Activated CD8-positive, alpha-beta memory T cell treated with anti-CD3 and anti-CD28 coated beads for 36 hours (primary cell): ENCODE measurements around the gene DUOXA1. TPM values are rescaled to one million over a fixed set of nuclear protein-coding genes. Genes with fewer than 3 reads are reported as not detected.

Experiments used
- CTCF ChIA-PET: fragments of 350-600 bp; sonication (Branson Sonifier 250); formaldehyde crosslinking; loops from one replicate; lab custom pipeline; 2021; ENCODE audit warnings: antibody characterized with exemption; lab: Charles Lee
- POLR2A ChIA-PET: fragments of 350-600 bp; sonication (Branson Sonifier 250); formaldehyde crosslinking; loops from one replicate; lab custom pipeline; 2021; ENCODE audit warnings: antibody characterized with exemption; lab: Charles Lee
- total RNA-seq, 2 experiments: library from RNA; stranded (reverse); gene quantifications; one replicate each; pipeline ENCODE4 v1.2.3, GENCODE V29; 2021

DUOXA1 gene
- not detected for total RNA-seq

GRCh38 chr15:45129651-45130129, at the start of gene DUOXA1, which contains the start of gene DUOX1:
Gene DUOXA1 (minus strand): TSS chr15:45129879. CDS start chr15:45123014, 6,865 bp downstream.
Gene DUOX1 (plus strand): TSS chr15:45129994. CDS start chr15:45131967, 1,973 bp downstream.
- POLR2A ChIA-PET = no interaction called here

DNA sequence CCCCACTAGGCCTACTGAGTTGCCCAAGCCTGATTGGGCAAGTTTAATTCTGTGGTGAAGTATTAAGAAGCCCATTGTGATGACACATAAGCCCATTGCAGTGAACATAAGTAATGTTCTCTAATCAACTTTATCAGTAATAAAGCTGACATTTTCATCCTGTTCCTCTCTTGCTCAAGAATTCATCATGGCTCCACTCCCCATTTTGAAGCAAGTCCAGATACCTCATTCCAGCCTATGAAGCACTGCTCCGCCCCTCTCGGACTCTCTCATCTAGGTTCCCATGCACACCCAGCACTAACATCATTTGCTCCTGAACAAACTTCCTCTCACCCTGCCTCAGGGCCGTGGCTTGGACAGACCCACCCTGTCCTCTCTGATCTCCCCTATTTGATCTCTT, 47.6 kb upstream of the DUOXA1 start:
- CTCF ChIA-PET = no interaction called here
- POLR2A ChIA-PET = no interaction called here

More at GRCh38 chr15:45129651-45130129, at the start of gene DUOXA1, which contains the start of gene DUOX1:
- CTCF ChIA-PET = no interaction called here

- ChIA-PET POLR2A (no interaction called here), CTCF (interaction anchor here (1.0 kb wide), 1 partner anchor 24 kb away, joined by 3 read pairs; no protein-coding TSS in a partner anchor)
These were observed 44.9 kb upstream of the DUOXA1 start for GRCh38 chr15:45174577-45174976.

DNA sequence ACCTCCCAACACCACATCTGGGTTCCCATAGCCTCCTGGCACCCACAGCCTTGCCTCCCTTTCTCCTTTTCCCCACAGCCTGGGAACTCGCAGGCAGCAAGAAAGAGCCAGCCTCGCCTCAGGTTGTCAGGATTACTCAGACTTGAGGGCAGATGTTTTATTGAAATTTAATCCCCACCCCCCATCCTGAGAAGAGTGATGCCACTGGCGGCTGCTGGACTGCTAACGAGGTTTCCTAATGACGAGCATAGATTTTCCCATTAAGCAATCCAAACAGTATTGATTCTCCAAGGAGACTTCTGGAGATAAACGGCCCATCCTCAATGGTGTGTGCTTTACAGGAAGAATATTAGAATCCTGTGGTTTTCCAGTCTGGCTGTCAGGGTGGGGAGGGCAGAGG, 44.4 kb upstream of the DUOXA1 start:
- CTCF ChIA-PET = no interaction called here
- POLR2A ChIA-PET = no interaction called here

DNA sequence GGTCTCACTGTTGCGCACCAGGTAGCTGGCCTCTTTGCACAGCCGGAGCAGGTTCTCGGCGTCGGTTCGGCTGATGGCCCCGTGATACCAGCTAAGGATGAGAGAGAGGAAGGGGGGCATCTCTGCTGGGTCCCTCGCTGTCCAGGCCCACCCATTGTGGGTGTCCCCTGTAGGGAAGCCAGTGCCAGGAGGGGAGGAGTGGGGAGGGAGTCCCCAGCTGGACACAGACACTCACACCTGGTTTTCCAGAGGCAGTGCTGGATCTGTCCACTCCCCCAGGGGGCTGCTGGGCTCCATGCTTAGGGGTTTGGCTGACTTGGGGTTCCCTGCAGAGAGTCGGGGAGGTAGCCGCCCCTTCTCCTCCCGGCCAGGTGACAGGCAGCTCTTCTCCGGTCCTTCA, 42.2 kb upstream of the DUOXA1 start:
- POLR2A ChIA-PET = interaction anchor here (0.5 kb wide), 1 partner anchor 335 kb away, joined by 4 read pairs; no protein-coding TSS in a partner anchor
- CTCF ChIA-PET = interaction anchor here (0.7 to 1.2 kb wide), 2 partner anchors 15 to 109 kb away, joined by 3 read pairs; no protein-coding TSS in a partner anchor

DNA sequence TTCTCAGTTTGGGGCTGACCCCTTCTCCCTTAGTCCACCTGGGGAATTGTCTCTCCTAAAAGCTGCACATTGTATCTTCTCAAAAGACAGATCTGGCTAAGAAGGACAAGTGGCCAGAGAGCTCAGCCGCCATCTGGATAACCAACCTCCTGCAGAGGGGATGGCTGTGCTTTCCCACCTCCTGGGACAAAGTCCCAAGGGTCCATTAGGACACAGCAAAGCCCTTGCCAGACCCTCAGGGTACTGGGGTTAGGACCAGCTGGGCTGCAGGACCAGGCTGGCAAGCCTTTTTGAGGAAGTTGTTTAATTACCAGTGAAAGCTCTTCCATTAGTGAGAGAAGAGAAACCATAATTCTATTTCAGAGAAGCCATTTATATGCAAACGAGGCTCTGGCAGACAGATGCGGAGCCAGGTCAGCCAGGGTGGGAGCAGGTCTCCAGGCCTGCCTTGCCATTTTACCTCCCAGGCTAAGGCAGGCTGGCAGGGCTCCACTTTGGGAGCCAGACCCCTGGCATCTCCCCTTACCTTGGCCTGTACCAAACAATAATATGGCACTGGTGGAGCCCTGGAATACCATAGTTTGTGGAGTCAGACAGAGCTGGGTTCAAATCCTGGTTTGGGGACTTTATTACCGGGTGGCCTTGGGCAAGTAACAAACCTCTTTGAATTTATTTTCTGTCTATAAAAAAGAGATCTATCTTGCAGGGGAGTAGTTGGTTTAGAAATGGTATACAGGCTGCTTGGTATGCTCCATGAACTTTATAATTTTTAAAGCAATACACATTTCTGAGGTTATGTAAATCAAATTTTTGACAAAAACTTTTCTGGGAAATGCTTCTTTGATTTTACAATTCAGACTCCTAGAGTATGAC, 40.2 kb upstream of the DUOXA1 start:
- CTCF ChIA-PET = interaction anchor here (0.8 kb wide), 2 partner anchors 9 to 43 kb away, joined by 3 read pairs; no protein-coding TSS in a partner anchor
- POLR2A ChIA-PET = no interaction called here

- POLR2A ChIA-PET = interaction anchor here (0.6 kb wide), 1 partner anchor 31 kb away, joined by 3 read pairs; no protein-coding TSS in a partner anchor
- CTCF ChIA-PET = interaction anchor here (0.8 to 2.4 kb wide), 7 partner anchors 29 to 146 kb away, joined by 3 to 13 read pairs (median 4); no protein-coding TSS in a partner anchor
These were observed 39.3 kb upstream of the DUOXA1 start for GRCh38 chr15:45168751-45169551.

GRCh38 chr15:45168286-45168685, 38.6 kb upstream of the DUOXA1 start:
- CTCF ChIA-PET = interaction anchor here (0.5 to 2.4 kb wide), 12 partner anchors 10 to 145 kb away, joined by 3 to 13 read pairs (median 4); partner anchors contain the start of gene SHF
- POLR2A ChIA-PET = interaction anchor here (0.6 to 1.2 kb wide), 2 partner anchors 18 to 32 kb away, joined by 3 to 9 read pairs; partner anchors contain the start of gene SHF

- CTCF ChIA-PET = interaction anchor here (0.5 to 2.4 kb wide), 14 partner anchors 9 to 144 kb away, joined by 3 to 13 read pairs (median 4); partner anchors contain the start of gene SHF
These were observed 38.0 kb upstream of the DUOXA1 start for GRCh38 chr15:45167631-45168205.

DNA sequence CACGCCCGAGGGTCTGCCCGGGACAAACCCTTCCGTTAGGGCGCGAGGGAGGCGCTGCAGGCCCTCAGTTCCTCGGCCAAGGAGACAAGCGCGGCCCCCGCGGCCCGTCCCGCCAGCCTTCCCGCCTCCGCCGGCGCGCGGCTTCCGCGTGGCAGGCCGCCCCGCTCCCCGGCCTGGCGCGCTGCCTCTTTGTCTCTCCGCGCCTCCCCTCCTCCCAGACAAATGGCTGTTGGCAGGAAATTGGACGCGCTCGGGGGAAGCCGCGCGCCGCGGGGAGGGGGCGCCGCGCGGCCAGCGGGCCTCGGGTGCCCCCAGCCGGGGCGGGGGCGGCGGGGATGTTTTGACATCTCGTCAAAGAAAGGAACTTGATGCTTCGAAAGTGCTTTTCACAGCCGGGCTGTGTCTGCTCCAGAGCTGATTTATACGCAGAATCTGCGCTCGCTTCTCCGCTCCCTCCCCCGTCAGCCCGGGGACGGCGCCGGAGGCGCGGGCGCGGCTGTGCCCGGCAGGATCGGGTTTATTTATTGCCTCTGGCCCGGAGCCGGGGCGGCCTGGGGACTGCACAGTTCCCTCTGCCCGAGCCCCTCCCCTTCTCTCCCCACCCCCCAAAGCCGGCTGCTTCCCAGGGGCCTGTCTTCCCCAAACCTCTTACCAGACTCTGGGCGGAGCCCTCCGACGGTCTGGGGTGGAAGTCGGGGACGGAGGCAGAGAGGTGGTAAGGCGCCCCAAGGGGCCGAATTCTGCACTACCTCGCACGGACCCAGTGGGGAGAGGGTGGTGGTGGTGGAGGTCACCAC, 37.4 kb upstream of the DUOXA1 start:
- CTCF ChIA-PET = interaction anchor here (0.6 to 2.4 kb wide), 11 partner anchors 9 to 49 kb away, joined by 3 to 13 read pairs (median 4); partner anchors contain the start of gene SHF
- POLR2A ChIA-PET = interaction anchor here (1.1 to 1.2 kb wide), 2 partner anchors 19 to 34 kb away, joined by 4 to 9 read pairs; partner anchors contain the start of gene SHF

More at GRCh38 chr15:45167631-45168205, 38.0 kb upstream of the DUOXA1 start:
- POLR2A ChIA-PET = interaction anchor here (1.2 kb wide), 1 partner anchor 19 kb away, joined by 9 read pairs; the partner anchor contains the start of gene SHF

DNA sequence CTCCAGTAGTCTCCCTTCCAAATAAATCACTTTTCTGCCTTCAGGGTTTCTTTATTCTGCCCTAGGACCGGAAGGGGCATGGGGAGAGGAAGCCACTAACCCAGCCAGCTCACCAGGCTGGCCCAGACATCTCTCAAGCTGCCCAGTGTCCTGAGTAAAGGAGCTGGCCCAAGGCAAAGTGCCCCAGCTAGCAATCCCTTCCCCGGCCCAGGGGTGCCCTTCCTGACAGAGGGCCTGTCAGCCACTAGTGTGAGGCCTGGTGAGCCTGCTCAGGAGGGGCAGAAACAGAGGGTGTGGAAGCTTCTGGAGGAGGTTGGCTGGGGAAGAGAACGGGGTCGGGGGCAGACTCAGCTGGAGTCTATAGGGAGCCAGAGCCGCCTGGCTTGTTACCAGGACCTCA, 35.9 kb upstream of the DUOXA1 start:
- POLR2A ChIA-PET = interaction anchor here (0.6 kb wide), 2 partner anchors 18 to 510 kb away, joined by 5 to 7 read pairs; no protein-coding TSS in a partner anchor
- CTCF ChIA-PET = interaction anchor here (1.6 kb wide), 1 partner anchor 48 kb away, joined by 5 read pairs; no protein-coding TSS in a partner anchor

- POLR2A ChIA-PET = no interaction called here
- CTCF ChIA-PET = interaction anchor here (1.1 to 2.7 kb wide), 3 partner anchors 33 to 236 kb away, joined by 3 to 17 read pairs (median 5); a partner anchor contains a TSS
These were observed 35.2 kb upstream of the DUOXA1 start for GRCh38 chr15:45164914-45165313.

DNA sequence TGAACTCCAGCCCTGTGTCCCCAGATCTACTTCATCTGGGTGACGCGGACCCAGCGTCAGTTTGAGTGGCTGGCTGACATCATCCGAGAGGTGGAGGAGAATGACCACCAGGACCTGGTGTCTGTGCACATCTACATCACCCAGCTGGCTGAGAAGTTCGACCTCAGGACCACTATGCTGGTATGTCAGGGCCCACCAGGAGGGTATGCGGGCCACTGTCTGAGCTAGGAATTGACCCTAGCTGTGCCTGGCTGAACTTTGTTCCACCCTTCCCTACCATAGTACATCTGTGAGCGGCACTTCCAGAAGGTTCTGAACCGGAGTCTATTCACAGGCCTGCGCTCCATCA, 33.8 kb upstream of the DUOXA1 start:
- CTCF ChIA-PET = interaction anchor here (0.7 to 2.7 kb wide), 13 partner anchors 17 to 424 kb away, joined by 3 to 17 read pairs (median 4); partner anchors contain the start of gene BLOC1S6
- POLR2A ChIA-PET = interaction anchor here (1.1 to 1.7 kb wide), 3 partner anchors 24 to 238 kb away, joined by 3 to 8 read pairs (median 3); partner anchors contain the start of gene SHF

- ChIA-PET CTCF (interaction anchor here (0.6 to 2.7 kb wide), 15 partner anchors 17 to 424 kb away, joined by 3 to 17 read pairs (median 4); partner anchors contain the start of gene BLOC1S6), POLR2A (interaction anchor here (1.1 to 1.7 kb wide), 3 partner anchors 24 to 239 kb away, joined by 3 to 8 read pairs (median 3); partner anchors contain the start of gene SHF)
These were observed 33.3 kb upstream of the DUOXA1 start for GRCh38 chr15:45162771-45163507.

- ChIA-PET POLR2A (no interaction called here), CTCF (no interaction called here)
These were observed 32.0 kb upstream of the DUOXA1 start for GRCh38 chr15:45161666-45162065.

GRCh38 chr15:45157974-45158373, 28.3 kb upstream of the DUOXA1 start:
- CTCF ChIA-PET = interaction anchor here (1.2 to 1.3 kb wide), 2 partner anchors 10 to 241 kb away, joined by 3 to 5 read pairs; no protein-coding TSS in a partner anchor

More at GRCh38 chr15:45157974-45158373, 28.3 kb upstream of the DUOXA1 start:
- POLR2A ChIA-PET = no interaction called here
